Measurements from ENCODE around the gene CAMK2D.

DNA sequence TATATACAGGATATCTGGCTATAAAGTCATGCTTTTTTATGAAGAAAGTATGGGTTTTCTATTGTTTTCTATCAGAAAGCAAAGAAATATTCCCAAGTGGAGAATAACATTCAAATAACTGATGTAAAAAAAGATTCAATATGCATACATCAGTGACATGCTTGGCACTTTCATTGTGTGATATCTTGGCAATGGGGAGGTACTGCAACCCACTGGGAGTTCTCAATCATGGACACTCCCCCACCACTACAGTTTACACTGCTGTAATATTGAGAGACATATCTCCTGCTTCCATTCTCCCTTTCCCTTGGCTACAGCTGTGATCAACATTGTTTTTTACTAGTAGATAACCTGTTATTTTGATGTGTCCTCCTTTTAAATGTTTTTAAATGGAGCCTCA, 257.8 kb downstream of the CAMK2D start:
- TF ChIP-seq CTCF (conservative IDR thresholded peaks at IDR 0.05; ENCODE audit: low read depth, low read length) (no peak), EZH2 (IDR thresholded peaks at IDR 0.05; ENCODE audit: borderline replicate concordance, low read depth, low read length, poor library complexity, severe bottlenecking) (no peak)
